Activated CD4-positive, alpha-beta T cell treated with anti-CD3 and anti-CD28 coated beads, Interleukin-2, amount 10 ng/mL, durations not matched to agents 24 days and 14 days (primary cell): ENCODE measurements around the gene TRIO. TPM values are rescaled to one million over a fixed set of nuclear protein-coding genes. Genes with fewer than 3 reads are reported as not detected.
A peak's percentile ranks its signal among the peaks of the same experiment; 100 is the strongest.
"Not testable (repeated sequence)": the region's sequence is repeated elsewhere in the genome, so short reads cannot be mapped to it uniquely, and the experiment has no call there.

Experiments
- DNase-seq: peaks from one replicate; pipeline ENCODE4 v3.0.0; 2022
- H3K27ac Mint-ChIP-seq: one replicate; pipeline ENCODE4 v1.8.0; 2022; ENCODE audit warnings: mild to moderate bottlenecking, mixed read lengths
- H3K27me3 Mint-ChIP-seq: one replicate; pipeline ENCODE4 v1.8.0; 2022; ENCODE audit warnings: mixed read lengths
- H3K36me3 Mint-ChIP-seq: one replicate; pipeline ENCODE4 v1.8.0; 2022; ENCODE audit warnings: low read depth, mild to moderate bottlenecking, mixed read lengths
- H3K4me1 Mint-ChIP-seq: one replicate; pipeline ENCODE4 v1.8.0; 2021; ENCODE audit warnings: mixed read lengths
- H3K4me3 Mint-ChIP-seq: one replicate; pipeline ENCODE4 v1.8.0; 2022; ENCODE audit warnings: mild to moderate bottlenecking, moderate library complexity, mixed read lengths
- H3K9me3 Mint-ChIP-seq: one replicate; pipeline ENCODE4 v1.8.0; 2021; ENCODE audit warnings: mixed read lengths
- intact Hi-C: fragments of 100-400 bp; cut with micrococcal nuclease; formaldehyde crosslinking; loops from one replicate; pipeline ENCODE4 v1.15.1; 2023
- total RNA-seq: library from RNA; stranded (reverse); gene quantifications from 2 replicates; pipeline ENCODE4 v1.2.3, GENCODE V29; 2022

Gene TRIO
- total RNA-seq, 1 donor from 2014 or later, result 14.0 TPM

DNA sequence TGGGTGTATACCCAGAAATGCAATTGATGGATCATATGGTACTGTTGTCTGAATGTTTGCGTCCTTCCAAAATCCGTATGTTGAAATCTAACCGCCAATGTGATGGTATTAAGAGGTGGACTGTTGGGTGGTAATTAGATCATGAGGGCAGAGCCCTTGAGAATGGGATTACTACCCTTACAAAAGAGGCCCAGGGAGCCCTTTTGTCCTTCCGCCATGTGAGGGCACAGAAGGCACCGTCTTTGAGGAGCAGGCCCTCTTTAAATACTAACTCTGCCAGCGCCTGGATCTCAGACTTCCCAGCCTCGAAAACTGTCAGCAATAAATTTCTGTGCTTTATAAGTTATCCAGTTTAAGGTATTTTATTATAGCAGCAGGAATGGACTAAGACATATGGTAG is 282.4 kb downstream of the TRIO start:
- Mint-ChIP-seq H3K36me3 (no peaks in the 10 kb centered on the region), H3K27ac (peak overlapping the region; percentile 30), H3K4me3 (no peak overlapping the region), H3K9me3 (no peaks in the 10 kb centered on the region), H3K4me1 (peaks cover 22% of the 10 kb centered on the region), H3K27me3 (no peaks in the 10 kb centered on the region)
- intact Hi-C loops, result no loop called here
- no peak for DNase-seq

DNA sequence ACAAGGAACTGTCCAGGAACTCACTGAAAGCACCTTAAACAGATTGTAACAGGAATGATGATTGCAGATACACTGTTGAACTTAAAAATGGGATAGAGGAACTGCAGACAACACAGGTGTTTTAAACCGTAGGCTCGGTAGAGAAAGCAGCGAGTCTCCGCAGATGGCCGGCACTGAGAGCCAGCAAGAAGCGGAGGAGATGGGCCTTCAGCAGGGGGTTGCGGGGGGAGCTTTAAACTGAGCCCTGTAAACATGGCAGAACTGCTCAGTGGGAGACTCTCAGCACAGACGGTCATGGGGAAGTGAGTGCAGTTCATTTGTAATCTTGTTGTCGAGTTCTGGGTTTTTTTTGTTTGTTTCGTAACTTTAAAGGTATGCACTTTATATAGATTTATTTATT is 283.4 kb downstream of the TRIO start:
- Mint-ChIP-seq H3K27ac (no peak overlapping the region), H3K27me3 (no peaks in the 10 kb centered on the region), H3K4me3 (no peak overlapping the region), H3K4me1 (peaks cover 20% of the 10 kb centered on the region), H3K9me3 (no peaks in the 10 kb centered on the region), H3K36me3 (no peaks in the 10 kb centered on the region)
- intact Hi-C loops, result no loop called here
- no peak for DNase-seq

DNA sequence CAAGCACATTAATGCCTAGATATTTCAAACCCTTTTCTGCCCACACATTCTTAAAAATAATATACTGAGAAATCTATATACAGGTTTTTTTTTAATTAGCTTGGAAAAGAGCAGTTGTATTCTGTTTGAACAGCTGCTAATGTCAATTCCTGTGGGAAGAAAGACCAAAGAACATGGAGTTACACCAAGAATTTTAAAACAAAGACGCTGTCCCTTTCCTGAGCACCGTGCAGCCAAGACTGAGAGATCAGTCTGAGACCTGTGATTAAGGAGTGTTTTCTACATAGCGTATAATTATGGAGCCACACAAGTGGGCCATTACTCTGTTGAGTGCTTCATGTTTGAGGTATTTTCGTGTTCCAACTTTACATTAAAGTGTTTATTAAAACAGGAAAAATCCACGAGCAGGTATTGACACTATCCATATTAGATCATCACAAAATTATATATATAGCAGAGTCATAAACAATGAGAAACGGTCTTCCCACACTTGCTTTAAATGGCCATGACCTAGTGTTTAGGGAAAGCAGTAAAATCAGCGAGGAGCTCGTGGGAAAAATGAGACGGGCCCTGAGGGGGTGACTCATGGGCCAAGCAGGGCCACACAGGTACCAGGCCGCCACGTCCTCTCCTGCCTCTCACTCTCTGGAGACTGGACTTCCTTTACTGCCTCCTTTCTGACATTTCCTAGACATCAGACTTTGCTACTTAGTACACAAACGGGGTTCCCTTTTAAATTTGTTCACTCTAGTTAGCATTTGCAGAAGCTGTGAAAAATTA is 285.4 kb downstream of the TRIO start:
- no peaks in the 10 kb centered on the region for H3K9me3 Mint-ChIP-seq
- no peak for DNase-seq
- peaks cover 14% of the 10 kb centered on the region for H3K4me1 Mint-ChIP-seq
- intact Hi-C loops, result no loop called here
- H3K27me3 Mint-ChIP-seq, result no peaks in the 10 kb centered on the region
- H3K27ac Mint-ChIP-seq, result no peak overlapping the region
- H3K4me3 Mint-ChIP-seq, result no peak overlapping the region
- no peaks in the 10 kb centered on the region for H3K36me3 Mint-ChIP-seq

DNA sequence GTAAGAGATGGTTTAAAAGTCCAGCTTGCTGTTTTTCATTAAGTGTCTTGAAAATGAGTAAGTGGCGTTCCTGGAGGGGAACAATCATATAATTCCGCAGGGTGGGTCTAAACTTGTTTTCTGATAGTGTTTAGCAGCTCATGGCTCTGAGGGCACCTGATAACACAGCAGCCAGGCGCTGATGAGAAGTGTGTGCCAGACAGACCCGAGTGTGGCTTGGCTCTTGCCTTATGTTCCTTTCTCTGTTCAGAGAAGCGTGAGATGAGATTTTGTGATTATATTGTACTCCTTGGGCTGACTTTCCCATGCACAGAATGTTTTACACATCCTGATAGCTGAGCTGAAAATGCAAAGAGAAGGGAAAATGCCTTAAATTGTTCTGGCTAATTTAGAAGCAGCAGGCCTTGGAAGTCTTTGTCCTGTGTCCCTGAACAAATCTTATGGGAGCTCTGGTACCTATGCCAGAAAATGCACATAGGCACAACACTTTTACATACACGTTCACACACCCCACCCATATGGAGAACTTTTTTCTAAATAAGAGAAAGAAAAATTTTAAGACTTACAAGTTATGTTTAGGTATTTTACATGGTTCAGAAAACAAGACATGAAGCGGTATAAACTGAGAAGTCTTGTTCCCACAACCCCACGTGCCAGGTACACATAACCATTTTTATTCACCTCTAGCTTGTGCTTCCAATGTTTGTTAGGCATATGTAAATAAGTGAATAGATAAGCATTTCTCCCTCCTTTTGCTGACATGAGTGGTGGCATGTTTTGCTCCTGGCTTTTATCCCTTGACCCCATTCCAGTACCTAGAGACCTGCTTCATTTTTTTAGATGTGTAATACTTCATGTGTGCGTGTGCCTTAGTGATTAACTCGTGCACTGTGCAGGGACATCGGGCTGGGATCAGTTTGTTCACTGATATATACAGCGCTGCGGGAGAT is 286.2 kb downstream of the TRIO start:
- H3K4me3 Mint-ChIP-seq, result no peak overlapping the region
- H3K9me3 Mint-ChIP-seq, result no peaks in the 10 kb centered on the region
- intact Hi-C loops, result no loop called here
- H3K36me3 Mint-ChIP-seq, result no peaks in the 10 kb centered on the region
- peaks cover 9% of the 10 kb centered on the region for H3K4me1 Mint-ChIP-seq
- no peak overlapping the region for H3K27ac Mint-ChIP-seq
- no peak for DNase-seq
- H3K27me3 Mint-ChIP-seq, result no peaks in the 10 kb centered on the region

DNA sequence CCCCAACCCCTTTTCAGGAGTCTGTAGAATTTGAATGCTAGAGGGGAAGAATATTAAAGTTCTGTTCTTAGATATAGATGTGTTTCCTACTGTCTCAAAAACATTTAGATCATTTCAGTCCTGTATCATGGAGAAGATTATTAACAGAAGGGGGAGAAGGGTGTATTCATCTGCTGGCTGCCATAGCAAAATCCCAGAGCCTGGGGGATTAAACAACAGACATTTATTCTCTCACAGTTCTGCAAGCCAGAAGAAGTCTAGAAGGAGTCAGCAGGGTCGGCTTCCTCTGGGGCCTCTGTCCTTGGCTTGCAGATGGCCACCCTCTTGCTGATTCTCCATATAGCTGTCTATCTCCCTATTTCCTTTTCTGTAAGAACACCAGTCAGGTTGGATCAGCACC is 288.4 kb downstream of the TRIO start:
- Mint-ChIP-seq H3K27ac (no peak overlapping the region), H3K4me3 (no peak overlapping the region), H3K4me1 (peaks cover 6% of the 10 kb centered on the region), H3K27me3 (no peaks in the 10 kb centered on the region), H3K9me3 (no peaks in the 10 kb centered on the region), H3K36me3 (peaks cover 2% of the 10 kb centered on the region)
- intact Hi-C loops, result no loop called here
- no peak for DNase-seq

DNA sequence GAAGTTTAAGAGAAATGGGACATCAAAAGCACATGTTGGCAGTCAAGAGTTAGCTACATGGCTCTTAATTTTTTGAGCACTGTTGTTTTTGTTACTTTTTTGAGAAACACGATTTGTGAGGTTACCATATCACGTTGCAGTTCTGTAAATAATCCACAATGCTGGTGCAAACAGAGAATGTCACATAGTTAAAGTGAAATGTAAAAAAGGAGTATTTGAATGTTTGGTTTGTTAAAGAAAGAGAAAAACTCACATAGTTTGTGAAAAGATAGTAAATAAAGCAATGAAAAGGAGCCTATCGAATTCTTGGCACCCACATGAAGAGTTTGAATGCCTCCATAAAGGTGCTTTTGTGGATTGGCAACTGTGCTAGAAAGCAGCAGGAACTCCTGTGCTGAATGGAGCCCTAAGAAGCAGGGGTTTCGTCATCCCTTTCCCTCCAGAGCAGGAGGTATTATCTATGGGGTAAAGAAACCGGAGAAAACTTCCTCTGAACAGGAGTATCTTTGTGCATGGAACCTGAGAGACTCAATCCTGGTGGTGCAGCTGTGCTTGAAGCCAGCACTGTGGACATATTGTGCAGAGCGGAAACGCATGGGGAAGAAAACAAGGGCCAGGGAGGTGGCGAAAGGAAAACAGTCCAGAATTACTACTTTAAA is 289.9 kb downstream of the TRIO start:
- Mint-ChIP-seq H3K27ac (no peak overlapping the region), H3K27me3 (no peaks in the 10 kb centered on the region), H3K9me3 (peaks cover 3% of the 10 kb centered on the region), H3K36me3 (peaks cover 2% of the 10 kb centered on the region), H3K4me1 (peaks cover 19% of the 10 kb centered on the region), H3K4me3 (no peak overlapping the region)
- intact Hi-C loops, result no loop called here
- no peak for DNase-seq

DNA sequence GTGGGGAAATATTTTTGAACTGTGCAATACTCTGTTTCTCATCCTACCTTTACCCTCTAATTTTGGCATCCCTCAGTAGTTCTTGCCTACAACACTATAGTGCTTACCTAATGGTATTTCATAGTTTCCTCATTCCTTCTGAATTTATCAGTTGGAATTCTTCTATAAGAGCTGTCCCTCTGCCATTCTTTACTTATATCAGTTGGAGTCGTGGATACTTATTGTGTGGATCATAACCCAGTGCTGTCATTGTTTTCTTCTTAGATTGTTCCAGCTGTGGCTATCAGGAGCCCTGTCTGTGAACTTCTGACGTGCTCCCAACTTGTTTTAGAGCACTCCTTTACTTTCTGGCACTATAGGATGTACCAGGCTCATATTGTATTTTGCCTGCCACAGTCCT is 292.3 kb downstream of the TRIO start:
- intact Hi-C loops, result loop anchor here (5.0 kb wide), 1 partner anchor 42 kb away; no protein-coding TSS in a partner anchor

DNA sequence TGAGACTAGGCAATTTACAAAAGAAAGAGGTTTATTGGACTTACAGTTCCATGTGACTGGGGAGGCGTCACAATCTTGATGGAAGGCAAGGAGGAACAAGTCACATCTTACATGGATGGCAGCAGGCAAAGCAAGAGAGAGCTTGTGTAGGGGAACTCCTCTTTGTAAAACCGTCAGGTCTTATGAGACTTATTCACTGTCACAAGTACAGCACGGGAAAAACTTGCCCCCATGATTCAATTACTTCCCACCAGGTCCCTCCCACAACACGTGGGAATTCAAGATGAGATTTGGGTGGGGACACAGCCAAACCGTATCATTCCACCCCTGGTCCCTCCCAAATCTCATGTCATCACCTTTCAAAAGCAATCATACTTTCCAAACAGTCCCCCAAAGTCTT is 293.0 kb downstream of the TRIO start:
- intact Hi-C loops, result loop anchor here (5.0 kb wide), 1 partner anchor 41 kb away; no protein-coding TSS in a partner anchor
- not testable (repeated sequence) for DNase-seq, H3K27me3 Mint-ChIP-seq, H3K4me3 Mint-ChIP-seq, H3K9me3 Mint-ChIP-seq, H3K36me3 Mint-ChIP-seq
- H3K27ac Mint-ChIP-seq, result peak overlapping the region; percentile 59
- H3K4me1 Mint-ChIP-seq, result peaks cover 27% of the 10 kb centered on the region

More for the DNA sequence above, 292.3 kb downstream of the TRIO start:
- no peak for DNase-seq
- Mint-ChIP-seq H3K4me3 (no peak overlapping the region), H3K9me3 (peaks cover 3% of the 10 kb centered on the region), H3K27ac (no peak overlapping the region), H3K36me3 (peaks cover 2% of the 10 kb centered on the region), H3K27me3 (no peaks in the 10 kb centered on the region), H3K4me1 (peaks cover 27% of the 10 kb centered on the region)

DNA sequence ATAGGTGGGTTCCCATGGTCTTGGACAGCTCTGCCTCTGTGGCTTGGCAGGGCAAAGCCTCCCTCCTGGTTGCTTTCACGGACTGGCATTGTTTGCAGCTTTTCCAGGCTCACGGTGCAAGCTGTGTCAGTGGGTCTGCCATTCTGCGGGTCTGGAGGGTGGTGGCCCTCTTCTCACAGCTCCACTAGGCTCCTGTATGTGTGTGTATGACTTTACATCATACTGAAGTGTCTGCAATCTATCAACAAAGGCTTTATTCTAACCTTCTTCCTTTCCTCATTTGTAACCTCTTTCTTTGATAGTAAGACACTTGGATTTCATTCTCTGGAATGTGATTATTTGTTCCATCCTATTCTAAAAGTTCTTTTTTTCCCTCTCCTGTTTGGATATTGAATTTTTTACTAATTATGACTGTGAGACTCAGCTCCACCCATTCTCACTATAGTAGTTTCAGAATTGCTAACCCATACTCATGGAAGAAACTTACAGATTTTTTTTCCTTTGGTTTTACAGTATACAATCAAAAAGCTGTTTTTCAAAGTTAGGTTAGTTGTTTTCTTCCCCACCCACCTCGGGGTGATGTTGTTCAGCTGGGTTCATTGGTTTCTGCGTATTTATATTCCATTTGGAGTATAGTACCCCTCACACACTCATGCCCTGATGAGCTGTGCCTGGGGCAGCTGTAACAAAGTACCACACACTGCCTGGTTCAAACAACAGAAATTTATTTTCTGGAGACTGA is 293.8 kb downstream of the TRIO start:
- intact Hi-C loops, result loop anchor here (1.0 to 5.0 kb wide), 4 partner anchors 13 to 40 kb away; no protein-coding TSS in a partner anchor
- Mint-ChIP-seq H3K27me3 (no peaks in the 10 kb centered on the region), H3K9me3 (peaks cover 3% of the 10 kb centered on the region), H3K27ac (peak overlapping the region; percentile 72), H3K36me3 (peaks cover 2% of the 10 kb centered on the region), H3K4me1 (peaks cover 27% of the 10 kb centered on the region), H3K4me3 (no peak overlapping the region)
- no peak for DNase-seq

DNA sequence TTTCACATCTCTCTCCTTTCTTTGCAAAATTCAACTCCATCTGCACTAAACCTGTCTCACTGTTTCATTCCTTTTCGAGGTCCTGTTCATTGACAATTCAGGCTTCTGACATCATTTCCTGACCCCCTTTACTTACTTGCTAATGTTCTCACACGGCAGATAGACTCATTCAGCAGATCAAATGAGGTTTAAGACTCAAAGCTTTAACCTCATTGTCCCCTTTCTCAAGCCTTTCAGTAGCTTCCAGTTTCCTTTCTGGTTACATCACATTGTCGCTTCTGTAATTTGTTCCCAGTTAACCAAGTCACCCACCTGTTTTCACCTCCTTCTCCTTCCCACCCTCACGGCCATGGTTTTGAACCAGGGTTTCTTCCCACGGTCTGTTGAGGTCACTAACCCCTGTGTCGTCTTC is 295.1 kb downstream of the TRIO start:
- Mint-ChIP-seq H3K4me3 (peak overlapping the region; percentile 18), H3K4me1 (peaks cover 27% of the 10 kb centered on the region), H3K27ac (peak overlapping the region; percentile 70), H3K36me3 (peaks cover 2% of the 10 kb centered on the region), H3K9me3 (peaks cover 3% of the 10 kb centered on the region), H3K27me3 (peaks cover 4% of the 10 kb centered on the region)
- DNase-seq, result no peak
- intact Hi-C loops, result loop anchor here (5.0 kb wide), 1 partner anchor 39 kb away; no protein-coding TSS in a partner anchor

DNA sequence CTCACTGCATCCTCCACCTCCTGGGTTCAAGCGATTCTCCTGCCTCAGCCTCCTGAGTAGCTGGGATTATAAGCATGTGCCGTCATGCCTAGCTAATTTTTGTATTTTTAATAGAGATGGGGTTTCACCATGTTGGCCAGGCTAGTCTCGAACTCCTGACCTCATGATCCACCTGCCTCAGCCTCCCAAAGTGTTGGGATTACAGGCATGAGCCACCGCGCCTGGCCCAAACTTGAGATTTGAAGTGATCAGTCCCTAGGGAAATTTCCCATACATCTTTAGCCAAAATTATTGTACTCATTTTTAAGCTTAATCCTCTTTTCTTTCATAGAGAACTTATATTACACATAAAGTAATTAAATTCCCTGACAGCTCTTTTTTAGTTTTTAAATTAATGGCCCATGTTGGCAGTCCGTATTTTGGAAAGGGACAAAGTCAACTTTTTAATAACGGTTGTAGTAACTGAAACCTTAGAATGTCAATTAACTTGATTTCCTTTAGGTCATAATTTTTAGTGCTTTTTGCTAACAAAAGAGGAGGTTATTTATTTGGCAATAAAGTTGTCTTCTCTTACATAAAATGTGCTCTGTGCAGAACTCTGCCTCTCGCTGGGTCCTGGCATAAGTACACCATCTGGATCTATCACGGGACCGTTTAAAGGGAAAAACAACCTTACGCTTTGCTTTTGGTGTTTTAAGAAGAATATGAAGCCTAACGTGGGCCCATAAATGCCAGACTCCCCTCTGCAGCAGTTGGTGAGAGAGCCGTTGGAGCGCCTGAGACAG is 296.1 kb downstream of the TRIO start:
- no peak overlapping the region for H3K27ac Mint-ChIP-seq
- H3K4me1 Mint-ChIP-seq, result peaks cover 27% of the 10 kb centered on the region
- H3K4me3 Mint-ChIP-seq, result no peak overlapping the region
- H3K27me3 Mint-ChIP-seq, result peaks cover 5% of the 10 kb centered on the region
- peaks cover 3% of the 10 kb centered on the region for H3K9me3 Mint-ChIP-seq
- peaks cover 2% of the 10 kb centered on the region for H3K36me3 Mint-ChIP-seq
- DNase-seq, result no peak
- intact Hi-C loops, result loop anchor here (5.0 kb wide), 1 partner anchor 38 kb away; no protein-coding TSS in a partner anchor

DNA sequence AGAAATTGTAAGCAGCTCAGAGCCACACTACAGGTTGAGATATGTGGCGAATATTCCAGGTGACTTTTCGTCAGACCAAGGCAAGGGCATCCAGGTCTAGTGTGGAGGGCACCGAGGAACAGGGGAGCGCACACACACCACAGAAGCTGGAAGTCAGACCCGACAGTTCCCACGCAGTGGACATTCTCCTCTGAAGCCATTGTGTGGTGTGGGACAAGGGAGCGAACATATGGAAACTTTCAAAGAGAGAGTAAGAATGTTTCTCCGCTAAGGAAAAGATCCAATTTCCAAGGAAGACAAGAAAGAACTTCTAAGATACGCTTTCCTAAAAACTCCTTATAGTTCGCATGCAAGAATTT is 297.1 kb downstream of the TRIO start:
- H3K36me3 Mint-ChIP-seq, result peaks cover 2% of the 10 kb centered on the region
- intact Hi-C loops, result no loop called here
- H3K27me3 Mint-ChIP-seq, result peaks cover 6% of the 10 kb centered on the region
- no peak overlapping the region for H3K27ac Mint-ChIP-seq
- no peak for DNase-seq
- H3K4me1 Mint-ChIP-seq, result peaks cover 27% of the 10 kb centered on the region
- peaks cover 3% of the 10 kb centered on the region for H3K9me3 Mint-ChIP-seq
- no peak overlapping the region for H3K4me3 Mint-ChIP-seq
